ENCODE data around the gene WDFY2.

The WDFY2 gene

GRCh38 chr13:51713807-51714206 lies 129.5 kb downstream of the WDFY2 start:
- DNase-seq = no peak

- peak; percentile 86 for DNase-seq
Measured at GRCh38 chr13:51714663-51715168, 130.5 kb downstream of the WDFY2 start.

GRCh38 chr13:51715613-51716012 lies 131.4 kb downstream of the WDFY2 start:
- no peak for DNase-seq

- peak; percentile 26 for DNase-seq
Measured at GRCh38 chr13:51717786-51718398, 133.6 kb downstream of the WDFY2 start.

- no peak for DNase-seq
Measured at GRCh38 chr13:51719394-51719793, 135.1 kb downstream of the WDFY2 start.

GRCh38 chr13:51721496-51721895 lies 137.2 kb downstream of the WDFY2 start:
- DNase-seq = no peak

GRCh38 chr13:51723529-51723928 lies 139.3 kb downstream of the WDFY2 start:
- no peak for DNase-seq

- DNase-seq = no peak
Measured at GRCh38 chr13:51724721-51725120, 140.5 kb downstream of the WDFY2 start.

- DNase-seq = peak; percentile 82
Measured at GRCh38 chr13:51726446-51727193, 142.4 kb downstream of the WDFY2 start.

GRCh38 chr13:51727634-51728274 lies 143.5 kb downstream of the WDFY2 start:
- no peak for DNase-seq

GRCh38 chr13:51728275-51728673 lies 144.0 kb downstream of the WDFY2 start:
- DNase-seq = no peak

- DNase-seq = peak; percentile 34
Measured at GRCh38 chr13:51728972-51729371, 144.7 kb downstream of the WDFY2 start.

- peak; percentile 91 for DNase-seq
Measured at GRCh38 chr13:51729866-51730553, 145.7 kb downstream of the WDFY2 start.

- DNase-seq = no peak
Measured at GRCh38 chr13:51730927-51731326, 146.7 kb downstream of the WDFY2 start.

- peak; percentile 79 for DNase-seq
Measured at GRCh38 chr13:51731759-51732158, 147.5 kb downstream of the WDFY2 start.

- peak; percentile 30 for DNase-seq
Measured at GRCh38 chr13:51733374-51734298, 149.4 kb downstream of the WDFY2 start.

- DNase-seq = peak; percentile 71
Measured at GRCh38 chr13:51734786-51735185, 150.5 kb downstream of the WDFY2 start.

GRCh38 chr13:51737609-51738008 lies 153.3 kb downstream of the WDFY2 start:
- DNase-seq = no peak

GRCh38 chr13:51738226-51738905 lies 154.1 kb downstream of the WDFY2 start:
- DNase-seq = no peak

- no peak for DNase-seq
Measured at GRCh38 chr13:51739027-51739764, 154.9 kb downstream of the WDFY2 start.

All from fibroblast of skin of back (primary cell).